ENCODE results near the gene LPCAT2. TPM values are rescaled to one million over a fixed set of nuclear protein-coding genes. Genes with fewer than 3 reads are reported as not detected.

LPCAT2 gene
- total and polyA plus RNA-seq, 2 of the 8 experiments (the other 6 are each of a cell fraction or from before 2014, with no cell fraction given) = 2.2 to 10.6 TPM

DNA sequence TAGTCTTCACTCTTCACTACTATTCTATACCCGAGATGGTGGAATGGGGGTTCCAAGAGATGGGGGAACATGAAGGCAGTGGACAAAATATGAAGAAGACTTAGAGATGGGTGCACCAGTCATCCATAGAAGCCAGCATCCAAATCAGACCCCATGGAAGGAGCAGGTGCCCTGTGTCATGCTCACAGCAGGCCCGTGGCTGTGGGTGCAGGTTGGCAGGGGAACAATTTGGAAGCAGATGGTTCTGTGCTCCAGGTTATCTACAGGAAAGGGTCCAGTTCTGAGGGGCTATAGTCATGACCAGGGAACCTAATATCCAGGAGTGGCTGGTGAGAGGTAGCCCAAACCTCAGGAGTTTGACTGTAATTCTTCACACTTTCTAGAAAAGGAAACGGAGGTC is 9.6 kb upstream of the LPCAT2 start (continued):
- TF ChIP-seq HDAC2 (IDR thresholded peaks at IDR 0.05; ENCODE audit: borderline replicate concordance in 1 of 2, low read depth in 2 of 2, low read length in 2 of 2) (no peak), ZNF274 (IDR thresholded peaks at IDR 0.05; ENCODE audit: borderline replicate concordance, extremely low read depth, low read length) (no peak), CREB1 (IDR thresholded peaks at IDR 0.05) (no peak), SRF (IDR thresholded peaks at IDR 0.05; ENCODE audit: low read depth, low read length) (no peak), TEAD4 (IDR thresholded peaks at IDR 0.05; ENCODE audit: low read depth, low read length) (no peak)
